Testis (tissue), 3 donors: ENCODE results near the gene DHX9. TPM values are rescaled to one million over a fixed set of nuclear protein-coding genes. Genes with fewer than 3 reads are reported as not detected.

Experiments used
- DNase-seq: peaks from one replicate; pipeline ENCODE4 v3.0.0-alpha.2; 2019
- H3K27ac ChIP-seq, 2 donors: fragments of 200-600 bp; sonication (generic); one replicate each; pipeline ENCODE4 v1.5.1; 2019
- H3K27me3 ChIP-seq: fragments of 200-600 bp; sonication (generic); one replicate; pipeline ENCODE4 v1.5.1; 2019
- H3K36me3 ChIP-seq: fragments of 200-600 bp; sonication (generic); one replicate; pipeline ENCODE4 v1.5.1; 2017; ENCODE audit warnings: low read depth; ENCODE audit errors: missing control alignments
- H3K4me1 ChIP-seq: fragments of 200-600 bp; sonication (generic); one replicate; pipeline ENCODE4 v1.5.1; 2019
- H3K4me3 ChIP-seq, 2 donors: fragments of 200-600 bp; sonication (generic); one replicate each; pipeline ENCODE4 v1.5.1; 2017 to 2019
- H3K9me3 ChIP-seq: fragments of 200-600 bp; sonication (generic); one replicate; pipeline ENCODE4 v1.5.1; 2017
- CTCF ChIP-seq, 3 experiments: fragments of 450-650 bp in 2 of 3; fragments of 200-600 bp in 1 of 3; sonication (generic) in 1 of 3; IDR thresholded peaks; one replicate each; pipeline ENCODE4 v1.5.1; 2016 to 2019; ENCODE audit warnings: antibody characterized with exemption in 3 of 3, mild to moderate bottlenecking in 2 of 3, moderate library complexity in 1 of 3
- POLR2A ChIP-seq: fragments of 450-650 bp; IDR thresholded peaks from one replicate; pipeline ENCODE4 v1.6.1; 2017; ENCODE audit warnings: antibody characterized with exemption, mild to moderate bottlenecking, moderate library complexity
- whole genome bisulfite sequencing, 2 donors: methylation state at CpG; one replicate each; pipeline ENCODE4 v1.1.5; 2018; 5-methylcytosine and 5-hydroxymethylcytosine counted together
- intact Hi-C: fragments of 100-400 bp; cut with DNase I; formaldehyde crosslinking; loops from one replicate; pipeline ENCODE4 v1.15.1; 2023; ENCODE audit warnings: low total_unique reads
- polyA plus RNA-seq: library from polyadenylated mRNA; stranded (reverse); fragments of 350-450 nt; fragmentation: Illumina TruSeq; extraction: RNeasy Lipid Tissue Mini Kit (QIAGEN cat#74804); gene quantifications from one replicate; pipeline ENCODE4 v1.2.3, GENCODE V29; 2014; ENCODE audit warnings: low read depth, low replicate concordance; ENCODE audit not compliant: insufficient read depth
- total RNA-seq, 2 donors: library from RNA; depleted of rRNA; stranded (reverse); fragments of >200 nt; gene quantifications; one replicate each; pipeline ENCODE4 v1.2.3, GENCODE V29; 2016

Gene DHX9
- total and polyA plus RNA-seq, 3 donors from 2014 or later = 117 to 163 (median 139) TPM

- intact Hi-C loops = no loop called here
- no peak overlapping the region for H3K4me3 ChIP-seq
- DNase-seq = no peak
- H3K27ac ChIP-seq = no peak overlapping the region
- no peaks in the 10 kb centered on the region for H3K36me3 ChIP-seq
- TF ChIP-seq CTCF (IDR thresholded peaks at IDR 0.05) (no peak), POLR2A (no peak)
- no peaks in the 10 kb centered on the region for H3K9me3 ChIP-seq
- no peaks in the 10 kb centered on the region for H3K27me3 ChIP-seq
- H3K4me1 ChIP-seq = no peaks in the 10 kb centered on the region
These were observed 28.7 kb downstream of the DHX9 start for GRCh38 chr1:182867861-182868260.

GRCh38 chr1:182869241-182869666 lies 30.1 kb downstream of the DHX9 start:
- Histone ChIP-seq H3K27ac (peak overlapping the region in 1 of 2 donors; percentile 34), H3K4me3 (no peak overlapping the region), H3K36me3 (no peaks in the 10 kb centered on the region), H3K9me3 (no peaks in the 10 kb centered on the region), H3K27me3 (no peaks in the 10 kb centered on the region), H3K4me1 (no peaks in the 10 kb centered on the region)
- DNase-seq = peak; percentile 28
- 94 to 98% methylated on average over 12 of the region's 12 CpGs for WGBS, 2 donors
- TF ChIP-seq POLR2A (no peak), CTCF (IDR thresholded peaks at IDR 0.05) (no peak)
- intact Hi-C loops = no loop called here

GRCh38 chr1:182872881-182873280 lies 33.7 kb downstream of the DHX9 start:
- WGBS, 2 donors = 94 to 96% methylated on average over 3 of the region's 3 CpGs
- H3K9me3 ChIP-seq = no peaks in the 10 kb centered on the region
- no peak for DNase-seq
- no peaks in the 10 kb centered on the region for H3K4me1 ChIP-seq
- H3K27ac ChIP-seq = no peak overlapping the region
- TF ChIP-seq CTCF (IDR thresholded peaks at IDR 0.05) (no peak), POLR2A (no peak)
- H3K27me3 ChIP-seq = no peaks in the 10 kb centered on the region
- H3K4me3 ChIP-seq = no peak overlapping the region
- intact Hi-C loops = no loop called here
- peaks cover 6% of the 10 kb centered on the region for H3K36me3 ChIP-seq

GRCh38 chr1:182875889-182876288 lies 36.7 kb downstream of the DHX9 start:
- Histone ChIP-seq H3K4me1 (no peaks in the 10 kb centered on the region), H3K4me3 (no peak overlapping the region), H3K36me3 (peaks cover 6% of the 10 kb centered on the region), H3K27ac (no peak overlapping the region), H3K9me3 (no peaks in the 10 kb centered on the region), H3K27me3 (no peaks in the 10 kb centered on the region)
- no peak for DNase-seq
- intact Hi-C loops = no loop called here
- 91 to 92% methylated on average over 2 of the region's 2 CpGs for WGBS, 2 donors
- TF ChIP-seq POLR2A (no peak), CTCF (IDR thresholded peaks at IDR 0.05) (no peak)

GRCh38 chr1:182877331-182877730 lies 38.2 kb downstream of the DHX9 start:
- no peak overlapping the region for H3K27ac ChIP-seq
- DNase-seq = no peak
- no peaks in the 10 kb centered on the region for H3K9me3 ChIP-seq
- no peaks in the 10 kb centered on the region for H3K27me3 ChIP-seq
- H3K36me3 ChIP-seq = peaks cover 6% of the 10 kb centered on the region
- TF ChIP-seq POLR2A = no peak
- no peak overlapping the region for H3K4me3 ChIP-seq
- intact Hi-C loops = no loop called here
- H3K4me1 ChIP-seq = no peaks in the 10 kb centered on the region
